Measurements from ENCODE around the gene SYT1.

The SYT1 gene

GRCh38 chr12:79063258-79063657 lies 198.7 kb downstream of the SYT1 start:
- FAIRE-seq: no peak

GRCh38 chr12:79067977-79068376 lies 203.4 kb downstream of the SYT1 start:
- FAIRE-seq: no peak

GRCh38 chr12:79069009-79069408 lies 204.4 kb downstream of the SYT1 start:
- FAIRE-seq: no peak

GRCh38 chr12:79071498-79071897 lies 206.9 kb downstream of the SYT1 start:
- FAIRE-seq: no peak

DNA sequence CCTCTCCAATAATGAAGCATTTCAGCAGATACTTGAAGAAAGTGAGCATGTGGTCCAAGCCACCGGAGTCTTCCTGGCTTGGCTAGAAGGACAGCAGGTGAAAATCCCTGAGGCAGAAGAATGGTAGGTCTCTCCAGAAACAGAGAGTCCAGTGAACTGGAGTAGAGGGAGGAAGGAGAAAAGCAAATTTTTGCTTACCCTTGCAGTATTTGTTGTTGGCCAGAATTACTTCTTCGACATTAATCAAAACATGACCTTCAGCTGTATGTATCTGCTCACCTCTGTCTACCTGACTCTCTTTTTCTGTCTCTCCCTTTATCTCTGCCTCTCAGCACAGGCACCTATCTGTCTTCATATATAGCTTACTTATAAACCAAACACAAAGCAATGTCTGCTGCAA lies 208.9 kb downstream of the SYT1 start:
- no peak for FAIRE-seq

GRCh38 chr12:79082595-79082994 lies 218.0 kb downstream of the SYT1 start:
- FAIRE-seq: no peak

GRCh38 chr12:79083181-79083580 lies 218.6 kb downstream of the SYT1 start:
- FAIRE-seq: no peak

- no peak for FAIRE-seq
Measured at GRCh38 chr12:79085106-79085682, 220.6 kb downstream of the SYT1 start.

GRCh38 chr12:79086541-79087296 lies 222.1 kb downstream of the SYT1 start:
- FAIRE-seq: no peak

DNA sequence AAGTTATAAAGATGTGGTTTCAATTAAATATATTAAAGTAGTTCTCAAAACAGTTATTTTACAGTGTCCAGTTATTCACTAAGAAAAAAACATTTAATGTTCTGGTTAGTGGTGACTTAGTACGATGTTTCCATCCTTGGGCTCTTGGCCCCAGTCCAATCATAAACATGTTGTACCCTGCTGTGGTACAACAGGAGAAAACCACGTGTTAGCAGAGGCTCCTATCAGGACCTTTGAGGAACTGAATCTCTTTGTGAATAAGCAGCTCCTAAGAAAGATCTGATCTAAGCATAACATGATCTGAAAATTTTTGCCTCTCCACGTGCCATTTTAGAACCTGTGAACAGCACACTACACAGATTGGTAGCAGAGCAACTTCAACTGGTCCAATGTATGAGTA lies 234.0 kb downstream of the SYT1 start:
- no peak for FAIRE-seq

- FAIRE-seq: no peak
Measured at GRCh38 chr12:79108962-79109361, 244.4 kb downstream of the SYT1 start.

DNA sequence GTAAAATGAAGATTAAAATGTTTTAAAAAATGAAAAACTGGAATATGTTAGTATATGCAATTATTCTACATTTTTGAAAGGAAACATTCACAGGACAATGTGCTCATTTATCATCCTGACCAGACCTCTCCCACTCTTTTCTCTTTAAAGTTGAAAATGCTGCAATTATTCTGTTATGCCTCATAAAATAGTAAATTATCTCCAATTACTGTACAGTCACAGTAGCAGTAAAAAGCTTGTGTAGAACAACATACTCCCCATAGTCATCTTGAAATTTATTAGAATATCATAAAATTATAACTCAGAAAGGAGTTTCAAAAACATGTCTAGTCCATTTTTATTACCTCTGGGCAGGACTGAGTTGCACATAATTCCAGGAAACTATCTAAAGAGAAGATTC lies 250.3 kb downstream of the SYT1 start:
- no peak for FAIRE-seq

DNA sequence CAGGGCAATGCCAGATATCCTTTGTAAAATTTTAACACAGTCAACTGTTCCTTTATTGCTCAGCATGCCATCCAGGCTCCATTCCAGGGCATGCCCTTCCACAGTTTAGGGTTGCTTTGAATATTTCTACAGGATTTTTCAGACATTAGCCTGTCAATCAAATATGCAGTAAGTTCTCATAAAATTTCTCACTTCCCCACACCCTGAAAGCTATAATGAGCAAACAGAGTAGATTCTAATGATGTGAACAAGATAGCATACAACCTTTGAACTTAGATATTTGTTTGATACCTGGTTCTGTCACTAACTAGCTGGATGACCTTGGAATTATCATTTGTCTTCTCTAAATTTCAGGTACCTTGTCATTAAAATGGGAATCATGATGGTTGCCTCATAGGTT lies 251.2 kb downstream of the SYT1 start:
- FAIRE-seq: no peak

GRCh38 chr12:79119796-79120195 lies 255.2 kb downstream of the SYT1 start:
- no peak for FAIRE-seq

DNA sequence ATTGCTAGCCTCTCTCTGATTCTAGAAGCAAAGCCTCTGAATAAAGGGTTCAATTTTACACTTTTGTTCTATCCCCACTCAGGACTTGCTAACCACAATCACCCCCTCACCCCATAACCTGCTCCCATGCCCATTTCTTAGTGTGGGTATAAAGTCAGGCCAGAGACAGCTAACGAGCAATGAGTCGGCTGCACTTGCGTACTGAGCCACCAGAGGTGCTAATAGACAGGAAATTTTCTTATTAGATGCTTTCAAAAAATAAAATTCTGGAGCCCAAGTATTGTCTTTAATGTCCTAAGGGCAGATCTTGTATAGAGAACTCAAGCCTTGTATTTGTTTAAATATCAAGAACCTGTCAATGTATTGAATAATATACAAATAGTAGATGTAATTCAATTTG lies 256.9 kb downstream of the SYT1 start:
- no peak for FAIRE-seq

DNA sequence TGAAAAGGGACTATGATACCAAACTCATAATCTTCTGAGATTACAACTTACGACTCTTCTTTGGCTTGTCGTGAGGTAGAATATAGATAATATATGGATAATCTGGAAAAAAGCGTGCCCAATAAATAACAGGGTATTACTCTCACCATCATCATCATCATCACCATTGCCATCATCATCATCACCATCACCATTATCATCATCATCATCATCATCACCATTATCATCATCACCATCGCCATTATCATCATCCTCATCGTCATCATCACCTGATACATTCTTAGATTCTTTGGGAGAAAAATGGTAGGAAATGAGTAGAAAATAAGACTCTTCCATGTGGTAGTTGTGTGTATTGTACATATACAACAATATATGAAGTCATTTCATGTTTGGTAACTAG lies 259.8 kb downstream of the SYT1 start:
- no peak for FAIRE-seq

- FAIRE-seq: no peak
Measured at GRCh38 chr12:79125358-79125757, 260.8 kb downstream of the SYT1 start.

GRCh38 chr12:79127271-79127751 lies 262.7 kb downstream of the SYT1 start:
- no peak for FAIRE-seq

GRCh38 chr12:79128956-79129355 lies 264.4 kb downstream of the SYT1 start:
- no peak for FAIRE-seq

DNA sequence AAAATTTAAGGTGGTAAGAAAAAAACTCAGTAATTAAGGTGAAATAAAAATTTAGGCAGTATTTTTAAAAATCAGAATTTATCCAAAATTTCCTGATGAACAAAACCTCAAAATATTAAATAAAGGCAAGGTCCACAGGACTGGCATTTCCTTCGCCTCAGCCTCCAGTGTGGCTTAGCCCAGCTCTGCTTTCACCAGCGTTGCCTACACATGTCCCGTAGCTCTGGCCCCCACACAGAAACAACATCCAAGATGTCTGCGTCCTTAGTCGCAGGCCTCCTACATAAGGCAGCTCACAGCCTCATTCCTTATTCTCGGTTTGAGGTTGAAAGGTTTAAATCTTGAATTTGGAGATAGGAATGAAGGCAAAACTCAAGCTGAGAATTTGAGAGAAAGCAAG lies 274.3 kb downstream of the SYT1 start:
- no peak for FAIRE-seq

DNA sequence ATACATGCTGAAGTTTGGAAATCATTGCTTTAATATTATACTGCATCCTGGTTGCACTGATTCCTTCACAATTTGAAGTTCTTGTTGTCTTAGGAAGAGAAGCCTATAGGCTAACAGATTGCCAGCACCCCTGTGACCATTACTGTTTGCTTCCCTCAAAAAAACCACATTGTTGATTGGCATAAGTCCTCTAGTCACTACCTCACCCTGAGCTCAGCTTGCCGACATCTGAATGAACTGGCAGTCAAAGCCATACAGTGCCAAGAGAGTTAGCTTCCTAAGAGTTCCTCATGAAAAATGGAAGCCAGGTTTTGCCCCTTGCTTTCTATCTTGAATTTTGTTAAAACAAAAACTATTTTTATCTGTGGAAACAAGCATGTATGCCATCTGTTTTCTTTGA lies 276.1 kb downstream of the SYT1 start:
- no peak for FAIRE-seq

- FAIRE-seq: no peak
Measured at GRCh38 chr12:79141776-79142175, 277.2 kb downstream of the SYT1 start.

- no peak for FAIRE-seq
Measured at GRCh38 chr12:79143803-79144202, 279.2 kb downstream of the SYT1 start.

GRCh38 chr12:79151956-79152355 lies 287.4 kb downstream of the SYT1 start:
- FAIRE-seq: no peak

DNA sequence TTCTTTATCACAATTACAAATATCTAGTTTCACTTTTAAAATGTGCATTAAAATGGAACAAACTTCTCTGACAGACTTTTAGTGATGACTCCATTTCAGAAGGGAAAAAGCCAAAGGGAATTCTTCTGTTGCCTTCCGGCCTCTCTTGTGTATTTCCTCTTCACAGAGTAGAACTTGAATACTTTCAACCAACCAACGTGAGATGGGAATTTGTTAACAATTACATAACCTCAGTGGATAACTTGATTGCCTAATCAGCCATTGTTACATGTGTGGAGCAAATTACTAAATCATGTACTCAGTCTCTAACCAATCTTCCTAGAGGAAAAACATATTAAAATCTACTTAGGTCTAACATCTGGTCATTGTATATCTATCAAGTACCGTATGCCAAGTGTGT lies 291.1 kb downstream of the SYT1 start:
- FAIRE-seq: no peak

All from colon (tissue), 2 donors.